A673 (cell line): Measurements from ENCODE around the gene NVL. TPM values are rescaled to one million over a fixed set of nuclear protein-coding genes. Genes with fewer than 3 reads are reported as not detected.

Source experiments
- BruUV-seq: library from RNA; stranded (reverse); fragments of 400-500 nt; replicated peaks from 2 replicates; lab custom pipeline; 2021; lab: Mats Ljungman, UMichigan
- CTCF ChIA-PET: fragments of 300-600 bp; sonication (Branson Sonifier 250); formaldehyde crosslinking; loops from one replicate; lab custom pipeline; 2022; ENCODE audit warnings: antibody characterized with exemption; lab: Charles Lee
- POLR2A ChIA-PET: fragments of 300-600 bp; sonication (Branson Sonifier 250); formaldehyde crosslinking; loops from one replicate; lab custom pipeline; 2022; ENCODE audit warnings: antibody characterized with exemption; ENCODE audit not compliant: low non-redundant PET; lab: Charles Lee
- DNase-seq: peaks from one replicate; pipeline ENCODE4 v3.0.0-alpha.2; 2015; ENCODE audit warnings: low spot score
- H3K27ac ChIP-seq: fragments of 200-600 bp; sonication (generic); 2 replicates; pipeline ENCODE4 v1.5.1; 2016; ENCODE audit warnings: mixed run types, low read depth, mild to moderate bottlenecking, mixed read lengths, antibody characterized with exemption, low read length; ENCODE audit not compliant: poor library complexity, severe bottlenecking
- H3K27me3 ChIP-seq: fragments of 200-600 bp; sonication (generic); replicated peaks from 2 replicates; pipeline ENCODE4 v1.6.1; 2017; ENCODE audit warnings: mixed run types, low read depth, mild to moderate bottlenecking, mixed read lengths, antibody characterized with exemption, low read length; ENCODE audit not compliant: insufficient read depth, poor library complexity
- H3K36me3 ChIP-seq: fragments of 200-600 bp; sonication (generic); 2 replicates; pipeline ENCODE4 v1.6.1; 2016; ENCODE audit warnings: mixed run types, mild to moderate bottlenecking, mixed read lengths, antibody characterized with exemption, low read length; ENCODE audit not compliant: insufficient read depth, poor library complexity, severe bottlenecking
- H3K4me1 ChIP-seq: fragments of 200-600 bp; sonication (generic); 2 replicates; pipeline ENCODE4 v1.6.1; 2017; ENCODE audit warnings: mixed run types, mild to moderate bottlenecking, mixed read lengths, antibody characterized with exemption, low read length; ENCODE audit not compliant: insufficient read depth, poor library complexity, severe bottlenecking
- H3K4me3 ChIP-seq: fragments of 200-600 bp; sonication (generic); 2 replicates; pipeline ENCODE4 v1.5.1; 2016; ENCODE audit warnings: low read depth, mixed run types, mild to moderate bottlenecking, mixed read lengths, low read length; ENCODE audit not compliant: poor library complexity, severe bottlenecking
- H3K9me3 ChIP-seq: fragments of 200-600 bp; sonication (generic); 2 replicates; pipeline ENCODE4 v1.6.1; 2016; ENCODE audit warnings: mixed run types, low read depth, mild to moderate bottlenecking, mixed read lengths, antibody characterized with exemption, low read length; ENCODE audit not compliant: poor library complexity, severe bottlenecking
- CTCF ChIP-seq: fragments of 300-800, 200-600 bp; sonication (generic); conservative IDR thresholded peaks from 2 replicates; pipeline ENCODE4 v1.5.1; 2017; ENCODE audit warnings: low read depth, mild to moderate bottlenecking, antibody characterized with exemption, low read length, moderate library complexity, mixed read lengths
- EZH2 ChIP-seq: fragments of 200-600 bp; sonication (generic); IDR thresholded peaks from 2 replicates; pipeline ENCODE4 v1.6.1; 2017; ENCODE audit warnings: borderline replicate concordance, low read depth, mild to moderate bottlenecking, mixed read lengths, antibody characterized with exemption, low read length; ENCODE audit not compliant: poor library complexity, severe bottlenecking
- intact Hi-C: fragments of 100-400 bp; cut with micrococcal nuclease; formaldehyde crosslinking; loops from one replicate; pipeline ENCODE4 v1.10.0; 2022; ENCODE audit not compliant: unreplicated experiment
- total RNA-seq: library from RNA; stranded (reverse); gene quantifications from 2 replicates; pipeline ENCODE4 v1.2.3, GENCODE V29; 2021

NVL gene
- total RNA-seq, 1 experiment from 2014 or later = 54.8 TPM

- no peaks in the 10 kb centered on the region for H3K9me3 ChIP-seq
- no peak overlapping the region for H3K27ac ChIP-seq
- DNase-seq = peak; percentile 84
- BruUV-seq = no TSS peak
- H3K36me3 ChIP-seq = no peaks in the 10 kb centered on the region
- H3K4me3 ChIP-seq = no peak overlapping the region
- no peaks in the 10 kb centered on the region for H3K27me3 ChIP-seq
- intact Hi-C loops = loop anchor here (2.0 to 10.0 kb wide), 2 partner anchors 519 to 635 kb away; no protein-coding TSS in a partner anchor
- CTCF ChIA-PET = interaction anchor here (1.1 to 2.1 kb wide), 2 partner anchors 217 to 635 kb away, joined by 4 to 5 read pairs; no protein-coding TSS in a partner anchor
- peaks cover 13% of the 10 kb centered on the region for H3K4me1 ChIP-seq
- POLR2A ChIA-PET = no interaction called here
- TF ChIP-seq EZH2 (no peak), CTCF (peak; percentile 83)
Observed at GRCh38 chr1:224333309-224333926, 3.4 kb upstream of the NVL start.

- Histone ChIP-seq H3K4me3 (no peak overlapping the region), H3K36me3 (no peaks in the 10 kb centered on the region), H3K27ac (no peak overlapping the region), H3K9me3 (no peaks in the 10 kb centered on the region), H3K4me1 (peaks cover 13% of the 10 kb centered on the region), H3K27me3 (no peaks in the 10 kb centered on the region)
- ChIA-PET CTCF (interaction anchor here (2.1 kb wide), 1 partner anchor 215 kb away, joined by 4 read pairs; no protein-coding TSS in a partner anchor), POLR2A (no interaction called here)
- TF ChIP-seq EZH2 (no peak), CTCF (no peak)
- no TSS peak for BruUV-seq
- DNase-seq = no peak
- intact Hi-C loops = loop anchor here (2.0 to 10.0 kb wide), 2 partner anchors 517 to 633 kb away; no protein-coding TSS in a partner anchor
Observed at GRCh38 chr1:224331824-224332223, 1.9 kb upstream of the NVL start.

- no peaks in the 10 kb centered on the region for H3K27me3 ChIP-seq
- no TSS peak for BruUV-seq
- CTCF ChIA-PET = interaction anchor here (0.6 kb wide), 1 partner anchor 216 kb away, joined by 4 read pairs; no protein-coding TSS in a partner anchor
- DNase-seq = no peak
- H3K9me3 ChIP-seq = no peaks in the 10 kb centered on the region
- no peaks in the 10 kb centered on the region for H3K36me3 ChIP-seq
- intact Hi-C loops = loop anchor here (10.0 kb wide), 1 partner anchor 517 kb away; no protein-coding TSS in a partner anchor
- no peak overlapping the region for H3K4me3 ChIP-seq
- POLR2A ChIA-PET = no interaction called here
- no peak overlapping the region for H3K27ac ChIP-seq
- H3K4me1 ChIP-seq = peaks cover 13% of the 10 kb centered on the region
- TF ChIP-seq CTCF (no peak), EZH2 (no peak)
Observed at GRCh38 chr1:224331326-224331725, 1.4 kb upstream of the NVL start.
